ENCODE data around the gene GPSM1.
A peak's percentile ranks its signal among the peaks of the same experiment; 100 is the strongest.

GPSM1 gene

GRCh38 chr9:136326761-136327303 is 507 bp upstream of the GPSM1 start:
- no peak for DNase-seq (ENCODE audit: low read depth)
- no peak for TF ChIP-seq CTCF (conservative IDR thresholded peaks at IDR 0.05; ENCODE audit: low read depth, low read length)
- peak overlapping the region; percentile 22 for H3K4me3 ChIP-seq (ENCODE audit: low read length)

GRCh38 chr9:136328011-136328621 is 777 bp downstream of the GPSM1 start:
- H3K4me3 ChIP-seq (ENCODE audit: low read length): peak overlapping the region; percentile 71
- no peak for DNase-seq (ENCODE audit: low read depth)
- no peak for TF ChIP-seq CTCF (conservative IDR thresholded peaks at IDR 0.05; ENCODE audit: low read depth, low read length)

- DNase-seq (ENCODE audit: low read depth): no peak
- TF ChIP-seq CTCF (conservative IDR thresholded peaks at IDR 0.05; ENCODE audit: low read depth, low read length): no peak
- peak overlapping the region; percentile 71 for H3K4me3 ChIP-seq (ENCODE audit: low read length)
These were observed 1.3 kb downstream of the GPSM1 start for GRCh38 chr9:136328622-136329041.

- no peak for TF ChIP-seq CTCF (conservative IDR thresholded peaks at IDR 0.05; ENCODE audit: low read depth, low read length)
- peak overlapping the region; percentile 71 for H3K4me3 ChIP-seq (ENCODE audit: low read length)
- DNase-seq (ENCODE audit: low read depth): no peak
These were observed 1.9 kb downstream of the GPSM1 start for GRCh38 chr9:136329211-136329627.

- DNase-seq (ENCODE audit: low read depth): no peak
- no peak for TF ChIP-seq CTCF (conservative IDR thresholded peaks at IDR 0.05; ENCODE audit: low read depth, low read length)
- H3K4me3 ChIP-seq (ENCODE audit: low read length): peak overlapping the region; percentile 71
These were observed 2.5 kb downstream of the GPSM1 start for GRCh38 chr9:136329636-136330405.

GRCh38 chr9:136330406-136330990 is 3.2 kb downstream of the GPSM1 start:
- no peak for DNase-seq (ENCODE audit: low read depth)
- no peak overlapping the region for H3K4me3 ChIP-seq (ENCODE audit: low read length)
- no peak for TF ChIP-seq CTCF (conservative IDR thresholded peaks at IDR 0.05; ENCODE audit: low read depth, low read length)
